B cell (primary cell): ENCODE measurements around the gene CCDC91.

Experiments
- EZH2 ChIP-seq: IDR thresholded peaks from 2 replicates; pipeline ENCODE4 v1.6.1; 2012; ENCODE audit warnings: borderline replicate concordance, low read depth, mild to moderate bottlenecking, moderate library complexity, low read length; ENCODE audit not compliant: insufficient read depth, poor library complexity, severe bottlenecking
- TF ChIP-seq, protein P1 (sequence below): fragments of 200-600 bp; IDR thresholded peaks from one replicate; pipeline ENCODE4 v1.8.0; 2022; ENCODE audit warnings: antibody characterized with exemption, mild to moderate bottlenecking

DNA sequence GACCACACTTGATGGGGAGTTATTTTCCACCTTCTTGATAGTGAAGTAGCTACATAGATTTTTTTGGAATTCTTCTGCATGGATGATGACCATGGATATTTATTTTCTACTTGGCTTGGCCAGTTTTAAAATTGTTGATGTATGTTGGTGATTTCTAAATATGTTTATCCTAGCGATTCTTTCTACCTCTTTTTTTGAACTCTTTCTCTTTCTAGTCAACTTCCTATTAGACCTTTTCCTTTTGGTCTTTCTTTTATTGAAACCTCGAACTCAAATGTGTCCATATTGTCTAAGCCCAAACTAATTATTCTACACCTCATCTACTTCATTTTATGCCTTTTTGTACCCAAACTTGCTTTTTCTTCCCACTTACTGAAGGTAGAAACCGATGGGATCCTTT, 37.0 kb downstream of the CCDC91 start:
- TF ChIP-seq, protein P1, sequence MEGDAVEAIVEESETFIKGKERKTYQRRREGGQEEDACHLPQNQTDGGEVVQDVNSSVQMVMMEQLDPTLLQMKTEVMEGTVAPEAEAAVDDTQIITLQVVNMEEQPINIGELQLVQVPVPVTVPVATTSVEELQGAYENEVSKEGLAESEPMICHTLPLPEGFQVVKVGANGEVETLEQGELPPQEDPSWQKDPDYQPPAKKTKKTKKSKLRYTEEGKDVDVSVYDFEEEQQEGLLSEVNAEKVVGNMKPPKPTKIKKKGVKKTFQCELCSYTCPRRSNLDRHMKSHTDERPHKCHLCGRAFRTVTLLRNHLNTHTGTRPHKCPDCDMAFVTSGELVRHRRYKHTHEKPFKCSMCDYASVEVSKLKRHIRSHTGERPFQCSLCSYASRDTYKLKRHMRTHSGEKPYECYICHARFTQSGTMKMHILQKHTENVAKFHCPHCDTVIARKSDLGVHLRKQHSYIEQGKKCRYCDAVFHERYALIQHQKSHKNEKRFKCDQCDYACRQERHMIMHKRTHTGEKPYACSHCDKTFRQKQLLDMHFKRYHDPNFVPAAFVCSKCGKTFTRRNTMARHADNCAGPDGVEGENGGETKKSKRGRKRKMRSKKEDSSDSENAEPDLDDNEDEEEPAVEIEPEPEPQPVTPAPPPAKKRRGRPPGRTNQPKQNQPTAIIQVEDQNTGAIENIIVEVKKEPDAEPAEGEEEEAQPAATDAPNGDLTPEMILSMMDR, result no peak
- TF ChIP-seq EZH2, result no peak
